K562 (cell line): ENCODE results near the gene ELP5. TPM values are rescaled to one million over a fixed set of nuclear protein-coding genes. Genes with fewer than 3 reads are reported as not detected.

ENCODE experiments used
- ATAC-seq: fragments of 200-7000 bp; cut with Tn5 transposase; 3 replicates; pipeline ENCODE4 v1.9.1; 2020; ENCODE audit warnings: moderate library complexity
- BruUV-seq: library from RNA; stranded (reverse); fragments of 400-500 nt; replicated peaks from 2 replicates; lab custom pipeline; 2021; lab: Mats Ljungman, UMichigan
- CTCF ChIA-PET: fragments of 300-600 bp; formaldehyde crosslinking; extraction: SDS; loops from one replicate; lab custom pipeline; 2021; ENCODE audit warnings: low intra/inter-chr PET ratio; lab: Yijun Ruan, JAX
- POLR2A ChIA-PET: fragments of 300-600, 350-650 bp; sonication (Branson Sonifier 250); formaldehyde crosslinking; extraction: SDS; loops from one replicate; lab custom pipeline; 2021; ENCODE audit warnings: antibody characterized with exemption, inconsistent platforms; lab: Yijun Ruan, JAX
- DNase-seq, 4 experiments: peaks; one replicate each; pipeline versions ENCODE4 v3.0.0 to v3.0.0-alpha.2; 2011 to 2018; ENCODE audit warnings: low spot score in 3 of 4, mixed read lengths in 3 of 4; ENCODE audit errors: extremely low read depth in 1 of 4
- FAIRE-seq: peaks from 2 replicates; lab custom pipeline; 2011; peaks lifted over from hg19 to GRCh38; lab: Jason Lieb, UNC
- H2AFZ ChIP-seq: 2 replicates; pipeline ENCODE4 v1.6.0; 2011; ENCODE audit warnings: low read depth, low read length, control low read depth, inconsistent platforms
- H3K27ac ChIP-seq: fragments of 200-600 bp; 3 replicates; pipeline ENCODE4 v1.8.0; 2011; ENCODE audit warnings: low read depth, mild to moderate bottlenecking, control low read depth, inconsistent platforms, low read length, moderate library complexity, mixed read lengths; ENCODE audit errors: extremely low read depth
- H3K27me3 ChIP-seq, 2 experiments: fragments of 300-600 bp in 1 of 2; 2 replicates in 1 of 2; 3 replicates in 1 of 2; pipeline versions ENCODE4 v1.6.0 to v1.8.0; 2011; ENCODE audit warnings: inconsistent platforms in 2 of 2, low read length in 2 of 2, mild to moderate bottlenecking in 1 of 2, mixed read lengths in 1 of 2, moderate library complexity in 1 of 2; ENCODE audit not compliant: control insufficient read depth in 2 of 2, insufficient read depth in 2 of 2
- H3K36me3 ChIP-seq: fragments of 300-600 bp; 3 replicates; pipeline ENCODE4 v1.8.0; 2011; ENCODE audit warnings: mild to moderate bottlenecking, low read length, inconsistent platforms; ENCODE audit not compliant: control insufficient read depth, insufficient read depth
- H3K4me1 ChIP-seq, 2 experiments: fragments of 200-600 bp in 1 of 2; replicated peaks in 1 of 2; 2 replicates in 1 of 2; 3 replicates in 1 of 2; pipeline versions ENCODE4 v1.5.1 to v1.8.0; 2011; ENCODE audit warnings: inconsistent platforms in 2 of 2, low read length in 2 of 2, mild to moderate bottlenecking in 1 of 2, mixed read lengths in 1 of 2, moderate library complexity in 1 of 2; ENCODE audit not compliant: control insufficient read depth in 2 of 2, insufficient read depth in 2 of 2
- H3K4me2 ChIP-seq: 2 replicates; pipeline ENCODE4 v1.6.1; 2011; ENCODE audit warnings: low read length, control low read depth, inconsistent platforms, mixed read lengths; ENCODE audit not compliant: insufficient read depth
- H3K4me3 ChIP-seq: fragments of 200-600 bp; sonication (generic), shearing (Covaris generic); 2 replicates; pipeline ENCODE4 v1.5.1; 2016; ENCODE audit warnings: control low read depth, inconsistent platforms
- H3K79me2 ChIP-seq: fragments of 200-600 bp; 3 replicates; pipeline ENCODE4 v1.8.0; 2011; ENCODE audit warnings: low read length, inconsistent platforms; ENCODE audit not compliant: control insufficient read depth, insufficient read depth
- H3K9ac ChIP-seq, 2 experiments: 2 replicates each; pipeline versions ENCODE4 v1.6.0 to v1.6.1; 2011; ENCODE audit warnings: low read depth in 2 of 2, low read length in 2 of 2, control low read depth in 1 of 2, inconsistent platforms in 1 of 2, mild to moderate bottlenecking in 1 of 2, mixed read lengths in 1 of 2; ENCODE audit not compliant: insufficient read depth in 1 of 2
- H3K9me1 ChIP-seq: one replicate; pipeline ENCODE4 v1.6.0; 2011; ENCODE audit warnings: inconsistent platforms, mild to moderate bottlenecking, low read length, moderate library complexity; ENCODE audit not compliant: control insufficient read depth, insufficient read depth
- H3K9me3 ChIP-seq: replicated peaks from 2 replicates; pipeline ENCODE4 v1.5.1; 2011; ENCODE audit warnings: low read depth, low read length, inconsistent platforms; ENCODE audit not compliant: control insufficient read depth, insufficient read depth
- H4K20me1 ChIP-seq: replicated peaks from 2 replicates; pipeline ENCODE4 v1.6.1; 2011; ENCODE audit warnings: low read length, inconsistent platforms, mixed read lengths; ENCODE audit not compliant: control insufficient read depth, insufficient read depth
- CREB1 ChIP-seq, 2 experiments: sonication (generic) in 1 of 2; formaldehyde crosslinking in 1 of 2; IDR thresholded peaks; 2 replicates each; pipeline versions ENCODE4 v1.6.1 to v1.8.0; 2012 to 2022; ENCODE audit warnings: inconsistent platforms in 1 of 2, mild to moderate bottlenecking in 1 of 2, missing genetic modification reagents in 1 of 2, moderate library complexity in 1 of 2
- DDX20 ChIP-seq: fragments of 450-650 bp; IDR thresholded peaks from 2 replicates; pipeline ENCODE4 v1.6.1; 2016; ENCODE audit warnings: missing genetic modification characterization, low read depth, mild to moderate bottlenecking, missing compliant biosample characterization, moderate library complexity
- HOMEZ ChIP-seq: fragments of 250-450 bp; sonication (Bioruptor Pico); IDR thresholded peaks from 2 replicates; pipeline ENCODE4 v1.4.0; 2020; ENCODE audit warnings: mild to moderate bottlenecking, moderate library complexity
- HSF4 ChIP-seq: fragments of 250-450 bp; sonication (Bioruptor Pico); IDR thresholded peaks from 2 replicates; pipeline ENCODE4 v2.1.2; 2022; ENCODE audit warnings: mild to moderate bottlenecking, moderate library complexity, borderline replicate concordance
- IFI16 ChIP-seq: fragments of 250-450 bp; sonication (Bioruptor Pico); IDR thresholded peaks from 2 replicates; pipeline ENCODE4 v2.1.2; 2022; ENCODE audit warnings: mild to moderate bottlenecking, inconsistent platforms
- NFYB ChIP-seq: IDR thresholded peaks from 2 replicates; pipeline ENCODE4 v1.6.1; 2011; ENCODE audit warnings: mild to moderate bottlenecking, moderate library complexity; ENCODE audit not compliant: insufficient read length; ENCODE audit errors: extremely low read depth
- ZC3H8 ChIP-seq: fragments of 450-650 bp; IDR thresholded peaks from 2 replicates; pipeline ENCODE4 v1.6.1; 2017
- ZNF583 ChIP-seq: fragments of 250-450 bp; sonication (Bioruptor Pico); IDR thresholded peaks from 2 replicates; pipeline ENCODE4 v1.4.0; 2020
- WGBS: fragments of 100-300 bp; shearing (Covaris generic); methylation state at CpG from one replicate; pipeline ENCODE4 v1.1.6; 2016; ENCODE audit warnings: low coverage, mixed read lengths; ENCODE audit not compliant: insufficient coverage; ENCODE audit errors: missing lambda C conversion rate; 5-methylcytosine and 5-hydroxymethylcytosine counted together
- in situ Hi-C: fragments of 300-500 bp; cut with MboI; formaldehyde crosslinking; loops from 4 replicates; pipeline ENCODE4 v1.15.0; 2018; ENCODE audit warnings: inconsistent platforms, mixed read lengths
- intact Hi-C: fragments of 100-400 bp; cut with micrococcal nuclease; formaldehyde crosslinking; loops from 2 replicates; pipeline ENCODE4 v1.14.2; 2022
- polyA plus RNA-seq, 8 experiments: library from polyadenylated mRNA; depleted of rRNA in 4 of 8; stranded (reverse) in 5 of 8; unstranded in 3 of 8; fragments of >200 nt; fragmentation: Nextera tagmentation in 2 of 8; fragmentation: Illumina TruSeq in 1 of 8; extraction: Ambion mirVana in 2 of 8; extraction: Trizol in 1 of 8; gene quantifications; 2 replicates each; pipeline versions ENCODE4 v1.2.1 to v1.2.3, GENCODE V29; 2011 to 2014; ENCODE audit warnings: inconsistent platforms in 1 of 8, missing spikeins in 1 of 8
- total RNA-seq, 7 experiments: library from RNA; depleted of rRNA in 6 of 7; stranded (reverse); fragments of >200 nt in 6 of 7; fragmentation: Illumina TruSeq in 2 of 7; extraction: Trizol in 2 of 7; gene quantifications; 2 replicates each; pipeline versions ENCODE4 v1.2.1 to v1.2.3, GENCODE V29; 2011 to 2021; ENCODE audit warnings: low replicate concordance in 1 of 7

The ELP5 gene
- total and polyA plus RNA-seq, 9 of the 15 experiments (the other 6 are each of a cell fraction or from before 2014, with no cell fraction given): 25.7 to 77.9 (median 52.9) TPM

- in situ Hi-C loops: no loop called here
- H3K27ac ChIP-seq: no peak overlapping the region
- TF ChIP-seq HOMEZ: no peak
- TF ChIP-seq ZNF583 (CRISPR knock-in tag): no peak
- TF ChIP-seq HSF4 (CRISPR knock-in tag): no peak
- no peak for TF ChIP-seq ZC3H8
- TF ChIP-seq NFYB: no peak
- no peak for TF ChIP-seq DDX20 (tag)
- TF ChIP-seq IFI16 (CRISPR knock-in tag): no peak
- TF ChIP-seq CREB1 (IDR thresholded peaks at IDR 0.05): no peak
- no peak for TF ChIP-seq CREB1 (CRISPR knock-in tag; IDR thresholded peaks at IDR 0.05)
- ChIA-PET CTCF (no interaction called here), POLR2A (no interaction called here)
- peaks cover 7 to 32% of the 10 kb centered on the region in 2 experiments; a peak in 4 of 5 replicates for H3K4me1 ChIP-seq
- no peak overlapping the region for H3K4me3 ChIP-seq
- H3K36me3 ChIP-seq: peaks cover 21% of the 10 kb centered on the region; the same call in 2 of the 3 replicates
- H3K27me3 ChIP-seq: no peaks in the 10 kb centered on the region
- H3K9ac ChIP-seq: no peak overlapping the region
- H3K9me3 ChIP-seq: no peaks in the 10 kb centered on the region
- H3K9me1 ChIP-seq: no peaks in the 10 kb centered on the region
- no peak for ATAC-seq
- 0 out of 2 replicates have a peak, but pooled peaks cover 3% of the 10 kb centered on the region for H4K20me1 ChIP-seq
- WGBS: 91% methylated on average over 7 of the region's 15 CpGs
- no peak overlapping the region for H3K4me2 ChIP-seq
- DNase-seq: no peak
- no peak overlapping the region for H2AFZ ChIP-seq
- no peak for FAIRE-seq
- intact Hi-C loops: no loop called here
- no TSS peak for BruUV-seq
- H3K79me2 ChIP-seq: no peaks in the 10 kb centered on the region
Measured at GRCh38 chr17:7204336-7204735, 47.7 kb upstream of the ELP5 start.
